Activated CD8-positive, alpha-beta memory T cell treated with anti-CD3 and anti-CD28 coated beads, Interleukin-2, amount 10 ng/mL, durations not matched to agents 7 days and 5 days (primary cell): Measurements from ENCODE around the gene DOCK2. TPM values are rescaled to one million over a fixed set of nuclear protein-coding genes. Genes with fewer than 3 reads are reported as not detected.
"Not testable (repeated sequence)": the region's sequence is repeated elsewhere in the genome, so short reads cannot be mapped to it uniquely, and the experiment has no call there.

Source experiments
- ATAC-seq: fragments of 150-1000 bp; cut with Tn5 transposase; one replicate; pipeline ENCODE4 v1.10.0; 2021; ENCODE audit warnings: moderate library complexity
- CTCF ChIA-PET: fragments of 350-600 bp; sonication (Branson Sonifier 250); formaldehyde crosslinking; loops from one replicate; lab custom pipeline; 2021; ENCODE audit warnings: antibody characterized with exemption; lab: Charles Lee
- DNase-seq: peaks from one replicate; pipeline ENCODE4 v3.0.0-alpha.2; 2020
- H3K27ac Mint-ChIP-seq: one replicate; pipeline ENCODE4 v1.8.0; 2021; ENCODE audit warnings: mild to moderate bottlenecking, mixed read lengths
- H3K27me3 Mint-ChIP-seq: one replicate; pipeline ENCODE4 v1.8.0; 2021; ENCODE audit warnings: mixed read lengths
- H3K36me3 Mint-ChIP-seq: one replicate; pipeline ENCODE4 v1.8.0; 2021; ENCODE audit warnings: mild to moderate bottlenecking, mixed read lengths
- H3K4me1 Mint-ChIP-seq: one replicate; pipeline ENCODE4 v1.8.0; 2021; ENCODE audit warnings: mixed read lengths
- H3K4me3 Mint-ChIP-seq: one replicate; pipeline ENCODE4 v1.8.0; 2021; ENCODE audit warnings: mild to moderate bottlenecking, moderate library complexity, mixed read lengths
- H3K9me3 Mint-ChIP-seq: one replicate; pipeline ENCODE4 v1.8.0; 2022; ENCODE audit warnings: low read depth, mixed read lengths
- total RNA-seq, 2 experiments: library from RNA; stranded (reverse); gene quantifications; one replicate each; pipeline ENCODE4 v1.2.3, GENCODE V29; 2021

Gene DOCK2
- total RNA-seq, 2 experiments from 2014 or later = 271 to 321 TPM

GRCh38 chr5:169648725-169649310 is 11.7 kb downstream of the DOCK2 start:
- Mint-ChIP-seq H3K27ac (peak overlapping the region; percentile 85), H3K4me1 (peaks cover 95% of the 10 kb centered on the region), H3K4me3 (no peak overlapping the region), H3K36me3 (peaks cover 55% of the 10 kb centered on the region), H3K9me3 (no peaks in the 10 kb centered on the region), H3K27me3 (no peaks in the 10 kb centered on the region)
- no peak for ATAC-seq
- CTCF ChIA-PET = no interaction called here
- no peak for DNase-seq

- Mint-ChIP-seq H3K27ac (peak overlapping the region; percentile 85), H3K27me3 (no peaks in the 10 kb centered on the region), H3K36me3 (peaks cover 57% of the 10 kb centered on the region), H3K4me3 (peak overlapping the region; percentile 36), H3K9me3 (no peaks in the 10 kb centered on the region), H3K4me1 (peaks cover 97% of the 10 kb centered on the region)
- DNase-seq (peak; percentile 61), ATAC-seq (peak; percentile 70)
- CTCF ChIA-PET = no interaction called here
Measured at GRCh38 chr5:169649486-169649885, 12.4 kb downstream of the DOCK2 start.

- DNase-seq = no peak
- Mint-ChIP-seq H3K4me3 (peak overlapping the region; percentile 65), H3K9me3 (no peaks in the 10 kb centered on the region), H3K4me1 (peaks cover 100% of the 10 kb centered on the region), H3K36me3 (peaks cover 60% of the 10 kb centered on the region), H3K27ac (peak overlapping the region; percentile 85), H3K27me3 (no peaks in the 10 kb centered on the region)
- peak; percentile 40 for ATAC-seq
- CTCF ChIA-PET = interaction anchor here (1.4 kb wide), 1 partner anchor 14 kb away, joined by 4 read pairs; the partner anchor contains the start of gene DOCK2
Measured at GRCh38 chr5:169650701-169651331, 13.7 kb downstream of the DOCK2 start.

- H3K4me3 Mint-ChIP-seq = peak overlapping the region; percentile 65
- H3K27me3 Mint-ChIP-seq = no peaks in the 10 kb centered on the region
- H3K27ac Mint-ChIP-seq = peak overlapping the region; percentile 85
- no peaks in the 10 kb centered on the region for H3K9me3 Mint-ChIP-seq
- peaks cover 100% of the 10 kb centered on the region for H3K4me1 Mint-ChIP-seq
- peaks cover 60% of the 10 kb centered on the region for H3K36me3 Mint-ChIP-seq
- no peak for DNase-seq
- CTCF ChIA-PET = interaction anchor here (1.4 to 1.7 kb wide), 2 partner anchors 14 to 15 kb away, joined by 3 to 4 read pairs; partner anchors contain the start of gene DOCK2
- ATAC-seq = no peak
Measured at GRCh38 chr5:169651526-169651925, 14.5 kb downstream of the DOCK2 start.

- peaks cover 100% of the 10 kb centered on the region for H3K4me1 Mint-ChIP-seq
- H3K27me3 Mint-ChIP-seq = no peaks in the 10 kb centered on the region
- peak overlapping the region; percentile 85 for H3K27ac Mint-ChIP-seq
- DNase-seq = no peak
- ATAC-seq = no peak
- peaks cover 60% of the 10 kb centered on the region for H3K36me3 Mint-ChIP-seq
- no peak overlapping the region for H3K4me3 Mint-ChIP-seq
- CTCF ChIA-PET = interaction anchor here (1.4 to 1.7 kb wide), 2 partner anchors 14 to 16 kb away, joined by 3 to 4 read pairs; partner anchors contain the start of gene DOCK2
- no peaks in the 10 kb centered on the region for H3K9me3 Mint-ChIP-seq
Measured at GRCh38 chr5:169652057-169652456, 15.0 kb downstream of the DOCK2 start.

- ATAC-seq = no peak
- no peaks in the 10 kb centered on the region for H3K9me3 Mint-ChIP-seq
- peaks cover 97% of the 10 kb centered on the region for H3K4me1 Mint-ChIP-seq
- no peak overlapping the region for H3K27ac Mint-ChIP-seq
- H3K27me3 Mint-ChIP-seq = no peaks in the 10 kb centered on the region
- no peak for DNase-seq
- H3K4me3 Mint-ChIP-seq = no peak overlapping the region
- CTCF ChIA-PET = interaction anchor here (1.7 kb wide), 1 partner anchor 15 kb away, joined by 3 read pairs; no protein-coding TSS in a partner anchor
- H3K36me3 Mint-ChIP-seq = peaks cover 59% of the 10 kb centered on the region
Measured at GRCh38 chr5:169653091-169653490, 16.0 kb downstream of the DOCK2 start.

GRCh38 chr5:169655353-169655752 is 18.3 kb downstream of the DOCK2 start:
- CTCF ChIA-PET = interaction anchor here (2.2 kb wide), 1 partner anchor 18 kb away, joined by 8 read pairs; the partner anchor contains the start of gene DOCK2
- Mint-ChIP-seq H3K9me3 (no peaks in the 10 kb centered on the region), H3K4me3 (peak overlapping the region; percentile 27), H3K4me1 (peaks cover 81% of the 10 kb centered on the region), H3K27ac (peak overlapping the region; percentile 84), H3K27me3 (no peaks in the 10 kb centered on the region), H3K36me3 (peaks cover 67% of the 10 kb centered on the region)
- peak; percentile 54 for DNase-seq
- peak; percentile 15 for ATAC-seq

- CTCF ChIA-PET = interaction anchor here (1.4 to 2.2 kb wide), 4 partner anchors 9 to 21 kb away, joined by 4 to 8 read pairs (median 5); partner anchors contain the start of gene DOCK2
- peak overlapping the region; percentile 84 for H3K27ac Mint-ChIP-seq
- H3K27me3 Mint-ChIP-seq = no peaks in the 10 kb centered on the region
- ATAC-seq (peak; percentile 77), DNase-seq (peak; percentile 73)
- H3K9me3 Mint-ChIP-seq = peaks cover under 1% of the 10 kb centered on the region
- peaks cover 74% of the 10 kb centered on the region for H3K36me3 Mint-ChIP-seq
- H3K4me1 Mint-ChIP-seq = peaks cover 71% of the 10 kb centered on the region
- H3K4me3 Mint-ChIP-seq = peak overlapping the region; percentile 29
Measured at GRCh38 chr5:169656125-169656901, 19.2 kb downstream of the DOCK2 start.

- no peak for DNase-seq
- peaks cover 64% of the 10 kb centered on the region for H3K4me1 Mint-ChIP-seq
- peak; percentile 43 for ATAC-seq
- peaks cover 78% of the 10 kb centered on the region for H3K36me3 Mint-ChIP-seq
- CTCF ChIA-PET = interaction anchor here (1.4 to 2.2 kb wide), 4 partner anchors 10 to 22 kb away, joined by 4 to 8 read pairs (median 5); partner anchors contain the start of gene DOCK2
- H3K9me3 Mint-ChIP-seq = peaks cover 7% of the 10 kb centered on the region
- peak overlapping the region; percentile 80 for H3K27ac Mint-ChIP-seq
- H3K4me3 Mint-ChIP-seq = peak overlapping the region; percentile 50
- no peaks in the 10 kb centered on the region for H3K27me3 Mint-ChIP-seq
Measured at GRCh38 chr5:169657127-169657526, 20.1 kb downstream of the DOCK2 start.

GRCh38 chr5:169662451-169662850 is 25.4 kb downstream of the DOCK2 start:
- Mint-ChIP-seq H3K36me3 (peaks cover 63% of the 10 kb centered on the region), H3K9me3 (peaks cover 20% of the 10 kb centered on the region), H3K4me1 (peaks cover 29% of the 10 kb centered on the region)
- ATAC-seq, H3K27me3 Mint-ChIP-seq, H3K27ac Mint-ChIP-seq, H3K4me3 Mint-ChIP-seq, CTCF ChIA-PET, DNase-seq: not testable (repeated sequence)

GRCh38 chr5:169663537-169663936 is 26.5 kb downstream of the DOCK2 start:
- Mint-ChIP-seq H3K36me3 (peaks cover 60% of the 10 kb centered on the region), H3K4me3 (no peak overlapping the region), H3K27ac (no peak overlapping the region), H3K4me1 (peaks cover 25% of the 10 kb centered on the region), H3K9me3 (peaks cover 20% of the 10 kb centered on the region), H3K27me3 (no peaks in the 10 kb centered on the region)
- no peak for ATAC-seq
- DNase-seq = no peak
- CTCF ChIA-PET = no interaction called here

GRCh38 chr5:169666365-169666764 is 29.3 kb downstream of the DOCK2 start:
- CTCF ChIA-PET = no interaction called here
- H3K9me3 Mint-ChIP-seq = peaks cover 19% of the 10 kb centered on the region
- ATAC-seq (no peak), DNase-seq (no peak)
- H3K4me3 Mint-ChIP-seq = no peak overlapping the region
- H3K4me1 Mint-ChIP-seq = peaks cover 30% of the 10 kb centered on the region
- H3K27me3 Mint-ChIP-seq = no peaks in the 10 kb centered on the region
- H3K27ac Mint-ChIP-seq = no peak overlapping the region
- peaks cover 53% of the 10 kb centered on the region for H3K36me3 Mint-ChIP-seq
